Glutamatergic neuron (in vitro differentiated cells): Measurements from ENCODE around the gene PARP8. TPM values are rescaled to one million over a fixed set of nuclear protein-coding genes. Genes with fewer than 3 reads are reported as not detected.
"Not testable (repeated sequence)": the region's sequence is repeated elsewhere in the genome, so short reads cannot be mapped to it uniquely, and the experiment has no call there.

Experiments used
- DNase-seq: peaks from one replicate; pipeline ENCODE4 v3.0.0; 2022
- H3K27ac Mint-ChIP-seq: one replicate; pipeline ENCODE4 v1.8.0; 2020; ENCODE audit warnings: mild to moderate bottlenecking, mixed read lengths, inconsistent platforms; ENCODE audit not compliant: unreplicated experiment
- H3K27me3 Mint-ChIP-seq: one replicate; pipeline ENCODE4 v1.8.0; 2020; ENCODE audit warnings: mild to moderate bottlenecking, moderate library complexity, mixed read lengths, inconsistent platforms; ENCODE audit not compliant: unreplicated experiment
- H3K36me3 Mint-ChIP-seq: one replicate; pipeline ENCODE4 v1.8.0; 2020; ENCODE audit warnings: mild to moderate bottlenecking, mixed read lengths, inconsistent platforms; ENCODE audit not compliant: unreplicated experiment
- H3K4me1 Mint-ChIP-seq: one replicate; pipeline ENCODE4 v1.8.0; 2020; ENCODE audit warnings: mild to moderate bottlenecking, low read depth, mixed read lengths, inconsistent platforms; ENCODE audit not compliant: unreplicated experiment
- H3K4me3 Mint-ChIP-seq: one replicate; pipeline ENCODE4 v1.8.0; 2020; ENCODE audit warnings: mild to moderate bottlenecking, mixed read lengths, inconsistent platforms; ENCODE audit not compliant: unreplicated experiment
- H3K9me3 Mint-ChIP-seq: one replicate; pipeline ENCODE4 v1.8.0; 2020; ENCODE audit warnings: mild to moderate bottlenecking, moderate library complexity, mixed read lengths, inconsistent platforms; ENCODE audit not compliant: unreplicated experiment
- total RNA-seq: library from RNA; stranded (reverse); fragmentation: NEBNext Ultra II Directional; extraction: Animal tissue kit (Norgen Biotek cat#: 25700); gene quantifications from one replicate; pipeline ENCODE4 v1.2.1, GENCODE V29; 2021; ENCODE audit not compliant: unreplicated experiment
- TF ChIP-seq, protein P1 (sequence below): fragments of 200-600 bp; sonication (generic); IDR thresholded peaks from one replicate; pipeline ENCODE4 v1.5.0; 2021; ENCODE audit not compliant: partially characterized antibody, unreplicated experiment

PARP8 gene
- total RNA-seq, 1 donor from 2014 or later = 11.3 TPM

DNA sequence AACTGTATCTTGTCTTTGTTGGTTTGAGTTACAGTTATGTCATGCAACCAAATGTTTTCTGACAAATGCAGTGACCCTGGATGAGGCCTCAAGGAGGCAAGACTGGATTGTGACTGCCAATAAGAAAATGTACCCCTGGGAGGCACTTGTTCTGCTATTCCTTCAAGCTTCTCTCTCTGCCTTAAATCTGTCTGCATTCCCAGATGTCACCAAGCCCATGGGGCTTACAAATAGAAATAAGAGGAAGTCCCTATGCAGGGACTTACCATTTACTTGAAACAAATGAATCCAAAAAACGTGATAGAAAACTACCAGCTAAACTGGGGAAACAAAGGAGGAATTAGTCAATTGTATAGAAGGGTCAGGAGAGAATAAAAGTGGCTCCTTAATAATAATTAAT lies 8.2 kb upstream of the PARP8 start:
- no peaks in the 10 kb centered on the region for H3K36me3 Mint-ChIP-seq
- peaks cover 4% of the 10 kb centered on the region for H3K4me1 Mint-ChIP-seq
- H3K27me3 Mint-ChIP-seq = no peaks in the 10 kb centered on the region
- TF ChIP-seq, protein P1, sequence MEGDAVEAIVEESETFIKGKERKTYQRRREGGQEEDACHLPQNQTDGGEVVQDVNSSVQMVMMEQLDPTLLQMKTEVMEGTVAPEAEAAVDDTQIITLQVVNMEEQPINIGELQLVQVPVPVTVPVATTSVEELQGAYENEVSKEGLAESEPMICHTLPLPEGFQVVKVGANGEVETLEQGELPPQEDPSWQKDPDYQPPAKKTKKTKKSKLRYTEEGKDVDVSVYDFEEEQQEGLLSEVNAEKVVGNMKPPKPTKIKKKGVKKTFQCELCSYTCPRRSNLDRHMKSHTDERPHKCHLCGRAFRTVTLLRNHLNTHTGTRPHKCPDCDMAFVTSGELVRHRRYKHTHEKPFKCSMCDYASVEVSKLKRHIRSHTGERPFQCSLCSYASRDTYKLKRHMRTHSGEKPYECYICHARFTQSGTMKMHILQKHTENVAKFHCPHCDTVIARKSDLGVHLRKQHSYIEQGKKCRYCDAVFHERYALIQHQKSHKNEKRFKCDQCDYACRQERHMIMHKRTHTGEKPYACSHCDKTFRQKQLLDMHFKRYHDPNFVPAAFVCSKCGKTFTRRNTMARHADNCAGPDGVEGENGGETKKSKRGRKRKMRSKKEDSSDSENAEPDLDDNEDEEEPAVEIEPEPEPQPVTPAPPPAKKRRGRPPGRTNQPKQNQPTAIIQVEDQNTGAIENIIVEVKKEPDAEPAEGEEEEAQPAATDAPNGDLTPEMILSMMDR = no peak
- no peak overlapping the region for H3K4me3 Mint-ChIP-seq
- H3K27ac Mint-ChIP-seq = no peak overlapping the region
- no peak for DNase-seq
- H3K9me3 Mint-ChIP-seq = peaks cover 1% of the 10 kb centered on the region

- DNase-seq = no peak
- H3K27ac Mint-ChIP-seq = no peak overlapping the region
- TF ChIP-seq, protein P1 = no peak
- peaks cover 10% of the 10 kb centered on the region for H3K9me3 Mint-ChIP-seq
- no peak overlapping the region for H3K4me3 Mint-ChIP-seq
- peaks cover 2% of the 10 kb centered on the region for H3K27me3 Mint-ChIP-seq
- H3K4me1 Mint-ChIP-seq = no peaks in the 10 kb centered on the region
- H3K36me3 Mint-ChIP-seq = no peaks in the 10 kb centered on the region
These were observed 2.8 kb upstream of the PARP8 start for GRCh38 chr5:50663636-50664035.

DNA sequence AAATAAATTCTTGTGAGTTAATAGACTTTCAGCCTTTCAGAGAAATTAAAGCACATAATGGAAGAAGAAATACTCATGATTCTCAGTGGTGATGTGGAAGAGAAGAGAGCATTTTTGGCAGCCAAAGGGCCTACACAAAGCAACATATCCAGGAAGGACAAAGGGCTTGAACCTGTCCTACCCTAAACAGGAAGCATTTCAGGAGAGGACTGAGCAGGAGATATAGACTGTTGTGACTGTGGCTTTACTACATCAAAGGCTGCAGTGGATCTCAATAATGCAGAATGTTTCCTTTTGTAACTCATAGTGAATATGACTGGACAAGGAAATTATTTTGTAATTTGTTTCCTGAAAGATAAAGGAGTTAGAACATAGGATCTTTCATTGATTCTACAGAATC lies 1.3 kb upstream of the PARP8 start:
- Mint-ChIP-seq H3K4me1 (no peaks in the 10 kb centered on the region), H3K27ac (no peak overlapping the region), H3K27me3 (peaks cover 2% of the 10 kb centered on the region), H3K9me3 (peaks cover 10% of the 10 kb centered on the region), H3K4me3 (peak overlapping the region; percentile 84), H3K36me3 (no peaks in the 10 kb centered on the region)
- no peak for DNase-seq
- TF ChIP-seq, protein P1 = no peak

GRCh38 chr5:50665761-50666202 lies 655 bp upstream of the PARP8 start:
- Mint-ChIP-seq H3K4me3 (peak overlapping the region; percentile 84), H3K9me3 (peaks cover 10% of the 10 kb centered on the region), H3K27ac (peak overlapping the region; percentile 62)
- H3K36me3 Mint-ChIP-seq, H3K27me3 Mint-ChIP-seq, DNase-seq, H3K4me1 Mint-ChIP-seq: not testable (repeated sequence)

DNA sequence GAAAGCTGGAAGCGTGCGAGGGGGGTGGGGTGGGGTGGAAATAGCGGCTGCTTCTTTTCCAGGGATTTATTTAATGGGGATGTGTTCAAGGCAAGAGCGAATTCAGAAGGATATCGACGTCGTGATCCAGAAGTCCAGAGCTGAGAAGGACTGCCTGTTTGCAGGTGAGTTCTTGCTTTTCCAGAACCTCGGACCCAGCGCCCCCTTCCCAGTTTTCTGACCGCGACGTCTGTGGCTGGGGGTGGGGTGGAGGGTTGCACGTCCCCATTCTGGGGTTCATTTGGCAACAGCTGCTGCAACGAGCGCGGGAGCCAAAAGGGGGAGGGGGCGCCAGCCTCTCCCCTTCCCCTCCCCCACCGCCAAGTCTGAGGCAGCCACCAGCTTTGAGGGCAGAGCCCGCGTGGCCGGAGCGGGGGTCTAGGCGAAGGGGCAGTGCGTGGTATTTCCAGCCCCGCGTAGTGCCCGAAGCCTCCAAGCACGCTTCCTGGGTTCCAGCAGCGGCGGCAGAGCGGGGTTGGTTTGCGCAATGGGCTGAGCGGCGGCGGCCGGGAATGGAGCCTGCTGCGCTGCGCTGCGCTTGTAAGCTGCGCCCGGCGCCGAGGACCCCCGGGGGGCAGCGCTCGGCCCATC lies 701 bp downstream of the PARP8 start:
- peak overlapping the region; percentile 94 for H3K4me3 Mint-ChIP-seq
- H3K36me3 Mint-ChIP-seq = no peaks in the 10 kb centered on the region
- H3K9me3 Mint-ChIP-seq = peaks cover 10% of the 10 kb centered on the region
- H3K27ac Mint-ChIP-seq = peak overlapping the region; percentile 55
- TF ChIP-seq, protein P1 = no peak
- no peaks in the 10 kb centered on the region for H3K4me1 Mint-ChIP-seq
- peaks cover 2% of the 10 kb centered on the region for H3K27me3 Mint-ChIP-seq
- DNase-seq = peak; percentile 72
